GM10248 (cell line): ENCODE measurements around the gene HIF1AN.

Experiments used
- CTCF ChIA-PET: fragments of 300-600 bp; sonication (Branson Sonifier 250); formaldehyde crosslinking; extraction: SDS; loops from one replicate; lab custom pipeline; 2021; ENCODE audit warnings: antibody characterized with exemption; lab: Yijun Ruan, JAX
- POLR2A ChIA-PET: fragments of 350-650 bp; sonication (Branson Sonifier 250); formaldehyde crosslinking; extraction: SDS; loops from one replicate; lab custom pipeline; 2020; ENCODE audit warnings: antibody characterized with exemption; lab: Yijun Ruan, JAX
- DNase-seq: peaks from one replicate; pipeline ENCODE4 v3.0.0; 2012; ENCODE audit errors: extremely low spot score
- CTCF ChIP-seq: IDR thresholded peaks from 2 replicates; pipeline ENCODE4 v1.5.1; 2012; ENCODE audit warnings: mild to moderate bottlenecking, low read depth; ENCODE audit errors: extremely low read depth, missing control alignments, control extremely low read depth

Gene HIF1AN

GRCh38 chr10:100607439-100607838 lies 71.7 kb downstream of the HIF1AN start:
- ChIA-PET POLR2A (no interaction called here), CTCF (no interaction called here)
- no peak for DNase-seq
- TF ChIP-seq CTCF = no peak
